GM06990 (cell line): ENCODE results near the gene PKDREJ.

Experiments
- DNase-seq: peaks from one replicate; pipeline ENCODE4 v3.0.0-alpha.2; 2011; ENCODE audit not compliant: insufficient read length; ENCODE audit errors: extremely low read depth
- H3K27me3 ChIP-seq: replicated peaks from 2 replicates; pipeline ENCODE4 v1.6.0; 2011; ENCODE audit warnings: low read length; ENCODE audit not compliant: control insufficient read depth, insufficient read depth
- H3K36me3 ChIP-seq: 2 replicates; pipeline ENCODE4 v1.5.1; 2011; ENCODE audit warnings: low read length; ENCODE audit not compliant: control insufficient read depth, insufficient read depth
- H3K4me3 ChIP-seq: replicated peaks from 2 replicates; pipeline ENCODE4 v1.5.1; 2011; ENCODE audit warnings: low read depth, mild to moderate bottlenecking, control low read depth, low read length
- CTCF ChIP-seq: IDR thresholded peaks from 2 replicates; pipeline ENCODE4 v1.5.1; 2011; ENCODE audit warnings: low read length, control low read depth, mild to moderate bottlenecking, inconsistent platforms; ENCODE audit not compliant: insufficient read depth, poor library complexity, severe bottlenecking

The PKDREJ gene

DNA sequence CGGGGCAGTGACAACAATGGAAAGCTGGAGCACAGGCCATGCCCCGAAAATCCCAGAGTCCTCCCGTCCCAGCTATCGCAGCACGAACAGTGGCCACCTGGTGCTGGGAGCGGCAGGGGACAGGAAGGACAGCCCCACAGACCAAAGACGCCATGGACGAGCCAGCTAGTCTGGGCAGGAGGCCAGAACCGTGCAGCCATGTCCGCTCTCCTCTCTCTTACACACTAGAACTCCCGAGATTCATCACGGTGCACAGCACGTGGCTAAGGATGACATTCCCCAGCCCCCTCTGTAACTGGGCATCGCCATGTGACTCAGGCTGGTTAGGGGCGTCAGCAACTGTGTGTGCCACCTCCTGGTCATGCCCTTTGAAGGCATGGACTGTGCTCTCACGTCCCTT lies 17.6 kb downstream of the PKDREJ start:
- Histone ChIP-seq H3K4me3 (no peak overlapping the region), H3K36me3 (peaks cover 3% of the 10 kb centered on the region), H3K27me3 (no peaks in the 10 kb centered on the region)
- DNase-seq, result no peak
- no peak for TF ChIP-seq CTCF

DNA sequence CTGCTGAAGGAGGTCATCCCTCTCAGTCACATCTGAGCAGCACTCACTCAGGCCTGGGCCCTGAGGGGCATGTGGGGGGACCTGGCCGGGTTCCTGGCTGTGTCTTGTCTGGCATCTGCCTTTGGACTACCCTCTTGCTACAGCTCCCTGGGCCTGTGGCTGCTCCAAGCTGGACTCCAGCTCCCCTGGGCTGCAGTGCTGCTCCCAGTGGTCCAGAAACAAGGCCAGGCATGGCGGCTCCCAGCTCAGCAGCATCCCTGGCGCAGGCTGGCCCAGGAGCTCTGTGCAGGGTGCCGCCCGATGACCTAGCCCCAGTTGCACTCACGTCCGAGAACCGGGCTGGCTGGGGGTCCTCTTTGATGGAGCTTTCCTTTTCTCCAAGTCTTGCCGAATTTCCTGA lies 18.4 kb downstream of the PKDREJ start:
- no peak for TF ChIP-seq CTCF
- Histone ChIP-seq H3K27me3 (no peaks in the 10 kb centered on the region), H3K36me3 (peaks cover 3% of the 10 kb centered on the region), H3K4me3 (no peak overlapping the region)
- DNase-seq, result no peak

DNA sequence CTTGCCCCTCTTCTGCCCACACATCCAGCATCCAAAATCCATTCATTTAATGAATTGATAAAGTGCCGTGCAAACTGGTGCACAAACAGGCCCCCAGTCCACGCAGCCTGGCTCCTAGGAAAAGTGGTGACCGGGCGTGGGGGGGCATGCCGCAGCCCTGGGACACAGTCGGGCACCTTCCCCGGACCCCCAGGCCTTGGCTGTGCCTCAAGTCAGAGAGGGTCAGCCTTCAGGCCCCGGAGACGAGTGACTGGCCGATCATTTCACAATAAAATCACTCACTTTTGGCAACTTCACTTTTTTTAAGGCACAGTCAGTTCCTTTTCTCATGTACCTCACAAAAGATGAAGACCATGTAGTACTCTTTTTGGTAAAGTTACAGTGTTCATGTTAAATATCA lies 21.1 kb downstream of the PKDREJ start:
- no peak for TF ChIP-seq CTCF
- Histone ChIP-seq H3K27me3 (no peaks in the 10 kb centered on the region), H3K36me3 (peaks cover 3% of the 10 kb centered on the region), H3K4me3 (no peak overlapping the region)
- no peak for DNase-seq

- no peak for DNase-seq
- no peak for TF ChIP-seq CTCF
- Histone ChIP-seq H3K36me3 (peaks cover 3% of the 10 kb centered on the region), H3K27me3 (no peaks in the 10 kb centered on the region), H3K4me3 (no peak overlapping the region)
These were observed 21.6 kb downstream of the PKDREJ start for GRCh38 chr22:46241396-46242007.

- H3K36me3 ChIP-seq, result peaks cover 3% of the 10 kb centered on the region
- no peak for TF ChIP-seq CTCF
- H3K4me3 ChIP-seq, result no peak overlapping the region
- no peak for DNase-seq
- no peaks in the 10 kb centered on the region for H3K27me3 ChIP-seq
These were observed 22.2 kb downstream of the PKDREJ start for GRCh38 chr22:46240907-46241306.

GRCh38 chr22:46240506-46240905 lies 22.6 kb downstream of the PKDREJ start:
- H3K36me3 ChIP-seq, result peaks cover 3% of the 10 kb centered on the region
- no peak for TF ChIP-seq CTCF
- no peak for DNase-seq
- H3K27me3 ChIP-seq, result no peaks in the 10 kb centered on the region
- H3K4me3 ChIP-seq, result no peak overlapping the region
